Mesothelial cell of epicardium (in vitro differentiated cells): Measurements from ENCODE around the gene TSC1. TPM values are rescaled to one million over a fixed set of nuclear protein-coding genes. Genes with fewer than 3 reads are reported as not detected.

ENCODE experiments used
- DNase-seq, 2 experiments: peaks; one replicate each; pipeline ENCODE4 v3.0.0; 2021; ENCODE audit warnings: low spot score in 2 of 2; ENCODE audit not compliant: unreplicated experiment in 2 of 2
- H3K27ac Mint-ChIP-seq: 2 replicates; pipeline ENCODE4 v1.8.0; 2021; ENCODE audit warnings: mixed read lengths
- H3K27me3 Mint-ChIP-seq: 2 replicates; pipeline ENCODE4 v1.8.0; 2021; ENCODE audit warnings: low read depth, mixed read lengths
- H3K36me3 Mint-ChIP-seq: 2 replicates; pipeline ENCODE4 v1.8.0; 2021; ENCODE audit warnings: mixed read lengths
- H3K4me1 Mint-ChIP-seq: 2 replicates; pipeline ENCODE4 v1.8.0; 2021; ENCODE audit warnings: mixed read lengths
- H3K4me3 Mint-ChIP-seq: 2 replicates; pipeline ENCODE4 v1.8.0; 2021; ENCODE audit warnings: mild to moderate bottlenecking, moderate library complexity, mixed read lengths
- H3K9me3 Mint-ChIP-seq: 2 replicates; pipeline ENCODE4 v1.8.0; 2021; ENCODE audit warnings: mixed read lengths
- CTCF ChIP-seq: fragments of 200-600 bp; sonication (generic); IDR thresholded peaks from one replicate; pipeline ENCODE4 v1.5.0; 2021; ENCODE audit warnings: antibody characterized with exemption; ENCODE audit not compliant: unreplicated experiment
- total RNA-seq: library from RNA; stranded (reverse); gene quantifications from 3 replicates; pipeline ENCODE4 v1.2.1, GENCODE V29; 2021

The TSC1 gene
- total RNA-seq, 1 donor from 2014 or later = 68.5 TPM

DNA sequence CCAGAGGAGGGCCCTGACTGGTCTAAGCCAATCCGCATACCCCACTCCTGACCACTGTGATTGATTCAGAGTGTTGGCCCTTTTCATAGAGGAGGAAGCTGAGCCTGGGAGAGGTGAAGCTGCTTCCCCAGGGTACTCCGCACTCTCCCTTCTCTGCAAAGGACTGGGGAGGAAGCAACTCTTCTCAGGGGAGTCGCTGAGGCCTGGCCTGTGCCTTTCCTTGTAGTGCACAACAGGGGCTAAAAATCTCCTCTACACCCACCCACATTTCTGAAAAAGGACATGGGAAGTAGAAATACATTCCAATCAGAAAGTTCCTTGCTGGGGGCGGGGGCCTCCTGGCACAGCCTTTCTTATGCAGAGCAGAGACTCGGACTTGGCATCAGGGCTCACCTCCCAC is 88.5 kb downstream of the TSC1 start:
- Mint-ChIP-seq H3K4me1 (peaks cover 6% of the 10 kb centered on the region), H3K27ac (no peak overlapping the region), H3K36me3 (no peaks in the 10 kb centered on the region), H3K9me3 (no peaks in the 10 kb centered on the region), H3K4me3 (no peak overlapping the region), H3K27me3 (no peaks in the 10 kb centered on the region)
- DNase-seq = no peak
- TF ChIP-seq CTCF = no peak

GRCh38 chr9:132854832-132855231 is 89.6 kb downstream of the TSC1 start:
- Mint-ChIP-seq H3K27me3 (no peaks in the 10 kb centered on the region), H3K4me3 (no peak overlapping the region), H3K27ac (no peak overlapping the region), H3K36me3 (no peaks in the 10 kb centered on the region), H3K9me3 (no peaks in the 10 kb centered on the region), H3K4me1 (peaks cover 4% of the 10 kb centered on the region)
- TF ChIP-seq CTCF = no peak
- no peak for DNase-seq

- no peak overlapping the region for H3K4me3 Mint-ChIP-seq
- no peak for TF ChIP-seq CTCF
- H3K27ac Mint-ChIP-seq = no peak overlapping the region
- no peaks in the 10 kb centered on the region for H3K9me3 Mint-ChIP-seq
- no peak for DNase-seq
- H3K36me3 Mint-ChIP-seq = no peaks in the 10 kb centered on the region
- no peaks in the 10 kb centered on the region for H3K27me3 Mint-ChIP-seq
- H3K4me1 Mint-ChIP-seq = peaks cover under 1% of the 10 kb centered on the region
Measured at GRCh38 chr9:132853482-132853881, 90.9 kb downstream of the TSC1 start.

- no peaks in the 10 kb centered on the region for H3K36me3 Mint-ChIP-seq
- H3K27ac Mint-ChIP-seq = no peak overlapping the region
- TF ChIP-seq CTCF = no peak
- no peak for DNase-seq
- H3K4me1 Mint-ChIP-seq = peaks cover 5% of the 10 kb centered on the region
- H3K4me3 Mint-ChIP-seq = no peak overlapping the region
- H3K27me3 Mint-ChIP-seq = no peaks in the 10 kb centered on the region
- H3K9me3 Mint-ChIP-seq = no peaks in the 10 kb centered on the region
Measured at GRCh38 chr9:132849185-132849706, 95.2 kb downstream of the TSC1 start.

DNA sequence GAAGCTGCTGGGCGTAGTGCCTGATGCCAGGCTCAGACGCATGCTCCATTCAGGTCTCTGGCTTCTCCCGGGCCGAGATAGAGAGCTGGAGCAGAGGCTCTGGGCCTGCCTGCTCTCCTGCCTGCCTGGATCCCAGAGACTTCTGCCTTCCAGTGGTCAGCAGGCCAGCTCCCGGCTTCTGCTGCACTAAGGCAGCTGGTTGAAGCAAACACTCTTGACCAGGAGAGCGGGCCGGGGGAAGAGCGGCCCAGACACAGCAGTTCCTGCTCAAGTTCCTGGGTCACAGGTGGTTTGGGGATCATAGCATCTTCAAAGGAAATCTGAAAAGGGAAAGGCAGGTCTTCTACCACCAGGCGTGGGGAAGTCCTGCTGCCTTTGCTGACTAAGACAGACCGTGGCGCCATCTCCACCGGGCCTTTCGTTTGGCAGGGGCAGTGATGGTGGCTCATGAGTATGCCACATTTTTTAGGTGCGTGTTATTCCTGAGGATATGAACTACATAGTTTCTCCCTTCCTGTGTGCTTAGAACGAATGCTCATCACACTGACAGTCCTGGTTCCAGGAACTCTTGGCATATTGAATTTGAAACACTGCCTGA is 97.4 kb downstream of the TSC1 start:
- Mint-ChIP-seq H3K4me1 (peaks cover 7% of the 10 kb centered on the region), H3K27ac (no peak overlapping the region), H3K36me3 (no peaks in the 10 kb centered on the region), H3K9me3 (no peaks in the 10 kb centered on the region), H3K27me3 (no peaks in the 10 kb centered on the region), H3K4me3 (no peak overlapping the region)
- DNase-seq = no peak
- no peak for TF ChIP-seq CTCF
